HG02870 (cell line): ENCODE data around the gene ST3GAL2.
"Not testable (repeated sequence)": the region's sequence is repeated elsewhere in the genome, so short reads cannot be mapped to it uniquely, and the experiment has no call there.

ENCODE experiments used
- ATAC-seq: cut with Tn5 transposase; IDR thresholded peaks from one replicate; pipeline ENCODE4 v1.9.1; 2021; ENCODE audit warnings: mild to moderate bottlenecking, moderate library complexity; ENCODE audit not compliant: unreplicated experiment

The ST3GAL2 gene

DNA sequence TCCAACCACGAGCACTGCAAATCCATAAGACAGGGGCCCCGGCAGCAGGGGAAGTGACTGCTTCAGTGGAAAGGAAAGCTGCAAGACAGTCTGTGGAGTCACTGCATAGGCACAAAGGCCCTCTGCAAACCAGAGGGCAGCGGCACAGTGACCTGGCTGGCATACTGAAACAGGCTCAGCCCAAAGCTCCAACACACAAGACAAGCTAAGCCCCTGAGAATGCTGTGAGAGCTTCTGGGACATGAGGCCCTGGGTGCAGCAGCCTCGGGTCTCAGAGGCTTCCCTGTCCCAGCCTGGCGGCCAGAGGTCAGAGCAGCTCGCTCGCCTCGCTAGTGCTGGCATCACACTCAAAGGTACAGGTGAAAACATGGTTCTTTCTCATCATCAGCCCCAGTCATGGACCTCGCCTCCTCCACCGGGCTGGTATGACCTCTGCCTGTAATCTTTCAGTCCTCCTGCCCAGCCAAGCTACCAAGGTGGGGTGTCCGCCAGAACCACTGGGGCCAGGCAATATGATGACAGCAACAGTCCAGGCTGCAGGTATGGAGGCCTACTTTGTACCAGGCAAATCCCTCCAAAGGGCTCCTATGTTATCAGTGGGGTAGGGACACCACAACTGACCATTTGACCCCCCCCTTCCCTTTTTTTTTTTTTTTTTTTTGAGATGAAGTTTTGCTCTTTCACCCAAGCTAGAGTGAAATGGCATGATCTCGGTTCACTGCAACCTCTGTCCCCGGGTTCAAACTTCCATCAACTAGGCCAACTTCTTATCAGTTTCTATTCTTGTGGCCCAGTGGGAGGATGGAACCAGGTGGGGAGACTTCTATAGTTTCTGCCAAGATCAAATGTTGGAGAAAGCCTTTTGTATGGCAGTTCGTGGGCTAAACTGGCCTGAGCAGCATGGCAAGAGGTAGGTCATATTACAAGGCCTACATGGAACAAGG, 19.2 kb downstream of the ST3GAL2 start:
- no peak for ATAC-seq

DNA sequence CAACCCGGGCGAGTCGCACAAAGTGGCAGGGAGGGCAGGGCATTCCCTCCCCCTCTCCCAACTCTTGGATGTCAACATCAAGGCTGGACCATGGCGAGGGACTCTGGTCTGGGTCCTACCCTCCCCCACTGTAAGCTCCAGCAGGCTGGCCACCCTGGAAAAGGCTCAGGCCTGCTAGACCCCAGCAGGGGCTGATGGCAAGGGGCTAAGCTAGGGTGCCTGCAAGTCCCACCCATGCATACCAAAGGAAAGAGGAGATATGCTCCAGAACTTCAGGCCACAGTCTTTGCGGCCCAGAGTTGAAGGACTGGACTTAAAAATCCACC, 19.9 kb downstream of the ST3GAL2 start:
- ATAC-seq, result no peak

DNA sequence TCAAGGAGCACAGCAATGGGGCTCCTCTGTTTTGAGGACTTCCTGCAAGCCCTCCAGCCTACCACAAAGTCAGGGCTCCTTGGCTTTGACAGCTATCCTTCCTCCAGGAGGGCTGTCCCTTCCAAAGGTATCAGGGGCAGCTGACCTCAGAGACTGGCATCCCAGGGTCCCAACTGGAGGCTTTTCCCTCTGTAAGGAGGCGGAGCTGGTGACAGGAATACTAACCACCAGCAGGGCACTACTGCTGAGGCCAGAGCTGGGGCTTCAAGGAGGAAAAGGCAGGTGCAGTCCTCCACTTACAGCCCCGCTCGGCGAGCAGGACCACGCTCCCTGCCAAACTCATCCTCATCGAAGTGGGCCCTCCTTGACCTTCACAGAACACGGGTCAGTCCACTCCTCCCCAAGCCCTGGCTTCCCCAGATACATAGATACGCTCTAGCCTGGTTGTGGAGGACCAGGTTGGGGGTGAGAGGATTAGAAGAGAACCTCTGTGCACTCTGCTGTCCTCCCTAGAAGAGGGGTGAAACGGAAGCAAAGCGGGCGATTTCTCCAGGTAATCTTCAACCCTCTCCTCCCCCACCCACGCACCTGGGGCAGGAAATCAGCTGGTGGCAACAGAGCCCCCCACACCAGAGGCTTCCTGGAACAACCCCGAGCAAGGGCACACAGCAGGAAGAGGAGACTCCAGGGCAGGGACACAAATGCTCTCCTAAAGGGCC, 20.5 kb downstream of the ST3GAL2 start:
- no peak for ATAC-seq

DNA sequence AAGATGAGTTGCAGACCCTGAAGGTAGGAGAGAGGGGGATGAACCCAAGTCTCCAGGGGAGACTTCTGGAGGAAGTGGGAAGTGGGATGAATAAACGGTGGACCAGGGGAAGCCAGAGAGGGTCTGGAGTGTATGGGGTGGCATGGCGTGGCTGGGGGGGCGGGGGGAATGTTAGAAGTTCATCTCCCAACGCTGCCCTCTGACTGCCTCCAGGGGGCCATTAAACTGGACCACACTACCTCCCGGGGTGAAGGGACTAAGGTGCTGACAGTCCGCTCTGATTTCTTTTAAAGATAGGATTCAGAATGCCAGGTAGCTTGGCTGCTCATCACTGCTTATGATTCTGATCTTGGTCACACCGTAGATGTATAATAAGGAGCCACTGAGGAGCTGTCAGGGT, 21.2 kb downstream of the ST3GAL2 start:
- no peak for ATAC-seq

DNA sequence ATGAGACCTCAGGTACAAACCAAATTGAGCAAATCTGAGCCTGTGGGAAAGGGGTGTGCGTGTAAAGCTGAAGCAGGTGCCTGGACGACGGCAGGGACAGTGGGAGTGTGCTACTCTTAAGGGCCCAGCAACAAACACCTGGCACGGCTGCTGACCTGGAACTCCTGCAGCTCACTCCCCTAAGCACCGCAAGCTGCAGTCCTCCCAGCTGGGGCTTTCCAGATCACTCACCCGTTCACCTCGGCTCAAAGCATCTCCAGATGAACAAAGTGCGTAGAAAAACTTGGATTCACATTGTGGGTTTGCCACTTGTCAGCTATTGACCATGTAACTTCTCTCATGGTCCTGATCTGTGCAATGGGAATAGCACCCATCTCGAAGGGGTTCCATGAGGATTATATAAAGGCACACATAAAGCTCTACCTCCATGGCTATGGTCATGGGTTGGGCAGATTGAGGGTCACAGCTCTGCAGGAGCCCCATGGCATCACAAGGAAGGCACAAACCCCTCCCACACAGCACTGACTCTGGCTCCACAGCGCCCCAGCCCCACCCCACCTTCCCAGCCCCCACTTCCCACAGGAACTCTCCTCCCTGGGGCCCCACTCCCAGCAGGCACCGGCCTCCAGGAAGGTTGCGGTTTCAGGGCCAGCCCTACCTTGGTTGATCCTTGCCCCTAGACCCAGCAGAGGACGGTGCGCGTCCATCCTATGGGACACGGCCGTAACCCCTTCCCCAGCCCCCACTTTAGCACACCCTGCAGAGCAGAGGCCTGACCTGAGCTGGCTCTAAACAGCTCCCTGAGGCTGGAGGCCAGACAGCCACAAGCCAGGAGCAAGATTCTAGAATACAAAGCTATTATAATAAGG, 21.9 kb downstream of the ST3GAL2 start:
- ATAC-seq, result peak; percentile 72

DNA sequence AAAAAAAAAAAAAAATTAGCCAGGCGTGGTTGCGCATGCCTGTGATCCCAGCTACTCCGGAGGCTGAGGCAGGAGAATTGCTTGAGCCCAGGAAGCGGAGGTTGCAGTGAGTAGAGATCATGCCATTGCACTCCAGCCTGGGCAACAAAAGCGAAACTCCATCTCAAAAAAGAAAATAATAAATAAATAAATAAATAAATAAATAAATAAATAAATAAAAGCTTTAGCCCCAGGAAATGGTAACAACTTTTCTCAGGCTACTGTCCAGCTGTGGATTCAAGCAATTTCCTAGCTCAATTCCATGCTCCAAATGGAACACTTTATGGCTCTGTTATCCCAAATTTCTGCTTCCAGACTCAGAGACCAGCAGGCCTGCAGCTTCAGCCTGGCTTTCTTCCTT, 25.3 kb downstream of the ST3GAL2 start:
- not testable (repeated sequence) for ATAC-seq

DNA sequence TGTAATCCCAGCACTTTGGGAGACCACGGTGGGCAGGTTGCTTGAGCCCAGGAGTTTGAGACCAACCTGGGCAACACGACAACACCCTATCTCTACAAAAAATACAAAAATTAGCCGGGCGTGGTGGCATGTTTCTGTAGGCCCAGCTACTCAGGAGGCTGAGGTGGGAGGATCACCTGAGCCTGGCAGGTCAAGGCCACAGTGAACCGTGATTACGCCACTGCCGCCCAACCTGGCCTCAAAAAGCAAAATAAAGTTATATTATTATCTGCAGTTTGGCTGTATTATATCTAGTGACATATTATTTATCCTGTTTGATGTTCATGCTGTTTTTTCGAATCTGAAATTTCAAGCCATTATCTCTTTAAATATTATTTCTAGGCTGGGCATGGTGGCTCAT, 26.5 kb downstream of the ST3GAL2 start:
- ATAC-seq, result no peak

DNA sequence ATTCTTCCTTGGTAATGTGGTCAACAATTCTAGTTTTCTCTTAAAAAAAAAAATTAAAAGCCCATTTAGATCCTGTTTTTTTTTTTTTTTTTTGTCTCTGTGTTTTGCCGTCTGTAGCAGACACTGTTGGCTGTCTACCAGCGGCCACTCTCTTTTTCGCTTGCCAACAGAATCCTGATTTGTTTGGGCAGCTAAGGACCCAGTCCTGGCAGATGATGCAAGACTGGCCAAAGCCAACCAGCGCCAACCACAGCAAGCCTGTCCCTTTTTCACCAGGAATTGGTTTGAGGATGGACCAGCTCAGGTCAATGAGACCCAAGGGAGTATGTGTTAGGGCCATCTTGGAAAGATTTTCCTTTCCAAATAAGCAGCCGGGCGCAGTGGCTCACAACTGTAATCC, 28.2 kb downstream of the ST3GAL2 start:
- ATAC-seq, result no peak

DNA sequence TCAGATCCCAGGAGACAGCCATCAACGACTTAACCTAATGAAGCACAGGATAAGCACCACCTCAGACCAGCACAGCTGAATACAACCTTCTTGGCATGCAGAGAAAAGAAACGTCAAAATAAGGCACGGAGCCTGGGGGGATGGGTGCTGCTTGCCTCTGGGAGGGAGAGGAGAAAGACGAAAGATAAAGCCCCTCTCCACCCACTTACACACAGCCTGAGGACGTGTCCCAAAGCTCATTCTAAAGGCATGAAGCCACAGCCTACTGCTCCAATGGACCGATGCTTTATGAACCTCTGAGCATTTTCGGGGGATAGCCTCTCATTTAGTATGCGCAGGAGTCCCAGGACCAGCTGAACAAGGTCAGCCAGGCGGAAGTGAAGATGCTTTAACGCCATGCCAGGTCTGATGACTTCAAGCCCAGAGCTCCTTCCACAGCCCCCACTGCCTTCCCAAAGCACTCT, 31.1 kb downstream of the ST3GAL2 start:
- ATAC-seq, result no peak

DNA sequence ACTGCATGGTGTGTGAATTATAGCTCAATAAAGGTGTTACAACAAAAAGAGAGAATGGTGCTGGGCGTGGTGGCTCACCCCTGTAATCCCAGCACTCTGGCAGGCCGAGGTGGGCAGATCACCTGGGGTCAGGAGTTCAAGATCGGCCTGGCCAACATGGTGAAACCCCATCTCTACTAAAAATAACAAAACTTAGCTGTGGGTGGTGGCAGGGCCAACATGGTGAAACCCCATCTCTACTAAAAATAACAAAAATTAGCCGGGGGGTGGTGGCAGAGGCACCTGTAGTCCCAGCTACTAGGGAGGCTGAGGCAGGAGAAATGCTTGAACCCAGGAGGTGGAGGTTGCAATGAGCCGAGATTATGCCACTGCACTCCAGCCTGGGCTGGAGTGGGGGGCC, 32.8 kb downstream of the ST3GAL2 start:
- not testable (repeated sequence) for ATAC-seq

DNA sequence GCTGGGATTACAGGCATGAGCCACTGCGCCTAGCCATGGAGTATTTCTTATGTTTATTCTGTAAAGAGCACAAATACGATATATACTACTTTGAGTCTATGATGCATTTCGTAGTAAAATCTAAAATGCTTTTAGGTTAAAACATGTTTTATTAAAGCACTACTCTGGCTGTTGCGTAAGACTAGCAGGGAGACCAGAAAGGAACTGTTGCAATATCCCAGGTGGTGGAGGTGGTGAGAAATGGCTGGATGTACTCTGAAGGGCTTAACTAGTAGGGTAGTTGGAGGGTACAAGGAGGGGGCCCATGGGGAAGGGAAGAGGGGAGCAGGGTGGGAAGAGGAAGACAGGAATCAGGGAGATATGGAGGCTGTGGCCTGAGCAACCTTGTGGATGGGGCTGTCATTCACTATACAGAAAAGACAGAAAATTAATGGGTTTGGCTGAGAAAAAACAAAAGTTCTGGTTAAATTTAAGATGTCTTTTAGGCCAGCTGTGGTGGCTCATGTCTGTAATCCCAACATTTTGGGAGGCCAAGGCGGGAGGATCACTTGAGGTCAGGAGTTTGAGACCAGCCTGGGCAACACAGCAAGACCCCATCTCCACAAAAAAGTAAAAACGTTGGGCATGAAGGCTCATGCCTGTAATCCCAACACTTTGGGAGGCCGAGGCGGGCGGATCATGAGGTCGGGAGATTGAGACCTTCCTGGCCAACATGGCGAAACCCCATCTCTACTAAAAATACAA, 35.8 kb downstream of the ST3GAL2 start:
- no peak for ATAC-seq

DNA sequence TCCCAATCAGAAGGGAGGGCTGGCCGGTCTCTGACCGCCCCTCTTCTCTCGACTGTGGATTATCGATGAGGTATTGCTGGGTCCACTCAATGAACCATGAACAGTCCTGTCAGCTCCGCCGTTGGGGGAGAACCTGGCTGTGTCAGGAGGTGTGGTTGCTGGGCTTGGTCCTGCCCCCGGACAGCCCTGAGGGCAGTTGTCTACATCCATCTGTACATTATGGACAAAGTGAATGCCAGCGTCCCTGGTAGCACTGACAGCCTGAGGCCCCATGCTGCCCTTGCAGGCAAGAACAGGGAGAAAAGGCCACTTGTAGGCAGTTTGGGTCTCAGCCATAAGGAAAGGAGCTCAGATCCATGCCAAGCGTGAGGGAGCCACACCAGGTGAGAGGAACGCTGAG, 38.9 kb downstream of the ST3GAL2 start:
- no peak for ATAC-seq

DNA sequence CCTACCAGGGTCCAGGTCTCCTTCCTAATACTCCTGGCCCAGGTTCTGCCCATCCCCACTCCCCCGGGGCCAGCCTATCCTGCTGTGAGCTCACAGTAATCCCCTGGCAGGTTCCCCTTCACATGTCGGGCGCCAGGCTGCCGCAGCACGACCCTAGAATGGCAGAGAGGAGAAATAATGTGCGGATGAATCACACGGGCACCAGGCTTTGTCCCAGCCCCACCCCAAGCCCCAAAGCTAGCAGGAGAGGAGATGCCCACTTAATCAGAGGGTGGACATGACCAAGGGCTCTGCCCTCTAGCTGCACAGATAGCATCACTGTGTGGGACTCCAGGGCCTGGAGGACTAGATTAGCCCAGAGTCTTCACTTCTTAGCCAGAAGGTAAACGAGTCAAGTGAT, 39.5 kb downstream of the ST3GAL2 start:
- ATAC-seq, result no peak

DNA sequence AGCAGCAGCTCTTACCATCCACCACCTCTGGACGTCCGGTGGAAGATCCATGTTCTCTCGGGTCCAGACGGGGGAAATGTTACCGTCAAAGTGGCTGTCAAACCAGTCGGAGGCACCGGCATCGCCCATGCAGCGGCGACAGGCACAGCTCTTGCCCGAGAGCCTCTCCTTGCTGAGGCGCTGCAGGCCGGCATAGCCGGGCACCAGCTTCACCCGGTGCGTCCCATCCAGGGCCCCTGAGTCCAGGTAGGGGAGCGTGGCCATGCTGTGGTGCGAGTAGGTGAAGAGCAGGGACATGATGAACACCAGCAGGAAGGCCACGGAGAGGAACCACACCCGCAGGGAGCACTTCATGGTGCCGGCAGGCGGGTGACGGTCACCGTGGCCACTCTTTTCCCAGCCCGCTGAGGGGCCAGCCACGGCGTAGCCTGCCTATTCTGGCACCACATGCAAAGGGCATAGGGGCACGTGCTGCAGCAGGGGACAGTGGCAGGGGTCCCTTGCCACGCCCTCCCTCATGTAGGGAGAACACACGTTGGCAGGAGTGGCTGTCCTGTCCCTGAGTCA, 40.6 kb downstream of the ST3GAL2 start:
- no peak for ATAC-seq

DNA sequence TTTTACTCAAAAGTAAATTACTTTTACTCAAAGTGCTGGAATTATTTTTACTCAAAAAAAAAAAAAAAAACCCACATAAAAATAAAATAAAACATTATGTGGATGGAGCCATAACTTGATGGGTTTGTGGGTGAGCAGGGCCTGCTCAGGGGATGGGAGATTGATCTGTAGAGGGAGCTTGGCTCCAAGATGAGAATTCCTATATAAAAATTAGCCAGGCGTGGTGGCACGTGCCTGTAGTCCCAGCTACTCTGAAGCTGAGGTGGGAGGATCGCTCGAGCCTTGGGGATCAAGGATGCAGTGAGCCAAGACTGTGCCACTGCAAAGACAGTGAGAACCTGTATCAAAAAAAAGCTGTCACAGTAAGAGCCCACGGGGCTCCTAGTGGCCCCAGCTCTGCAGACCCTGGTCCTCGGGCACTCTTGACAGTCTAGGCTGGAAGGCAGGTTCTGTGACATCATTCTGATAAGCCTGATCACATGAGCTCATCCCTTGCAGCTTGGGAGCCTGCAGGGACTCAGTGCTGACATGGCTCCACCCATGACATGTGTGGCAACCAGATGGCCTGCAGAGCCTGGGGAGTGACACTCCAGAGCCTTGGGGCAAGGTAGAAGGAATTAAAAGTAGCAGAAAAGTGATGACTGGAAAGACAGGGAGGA, 42.5 kb downstream of the ST3GAL2 start:
- ATAC-seq, result no peak

DNA sequence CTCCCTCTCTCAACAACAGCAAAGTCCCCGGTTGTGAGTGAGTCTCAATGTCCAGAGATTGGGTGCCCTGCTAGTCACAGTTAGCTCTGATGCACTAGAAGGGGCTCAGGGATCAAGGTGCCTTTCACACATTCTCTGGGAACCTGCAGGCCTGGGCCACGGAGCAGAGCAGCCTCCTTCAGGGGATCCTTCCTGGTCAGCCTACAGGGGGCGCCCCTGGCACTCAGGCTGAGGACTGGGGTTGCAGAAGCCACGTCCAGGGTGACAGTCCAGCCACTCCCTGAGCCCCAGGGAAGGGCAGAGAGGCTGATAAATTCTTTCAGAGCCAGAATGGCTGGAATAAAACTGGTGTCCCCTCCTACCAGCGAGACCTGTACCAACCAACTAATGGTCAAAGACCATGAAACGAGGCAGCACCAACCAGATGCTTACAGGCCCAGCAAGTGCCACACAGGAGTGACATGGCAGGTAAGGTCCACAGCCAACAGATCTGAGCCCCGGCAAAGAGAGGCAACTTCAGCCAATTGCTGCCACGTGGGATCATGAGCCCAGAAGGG, 43.5 kb downstream of the ST3GAL2 start:
- ATAC-seq, result no peak

DNA sequence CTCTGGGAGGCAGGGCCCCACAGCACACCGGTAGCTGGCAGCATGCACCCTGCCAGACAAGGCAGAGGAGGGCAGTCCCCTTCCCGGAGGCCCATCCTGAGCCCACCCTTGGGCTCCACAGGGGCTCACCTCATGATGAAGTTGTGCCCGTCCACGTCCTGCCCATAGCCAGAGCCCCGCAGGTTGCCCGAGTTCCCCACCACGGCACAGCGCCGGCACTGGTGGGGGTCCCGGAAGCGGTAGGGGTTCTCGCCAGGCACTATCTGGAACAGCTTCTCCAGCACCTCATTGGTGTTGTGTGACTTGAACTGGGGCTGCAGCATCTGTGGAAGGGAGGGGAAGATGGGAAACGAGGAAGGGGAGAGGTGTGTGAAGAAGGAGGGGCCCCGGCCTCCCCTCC, 44.0 kb downstream of the ST3GAL2 start:
- ATAC-seq, result no peak

DNA sequence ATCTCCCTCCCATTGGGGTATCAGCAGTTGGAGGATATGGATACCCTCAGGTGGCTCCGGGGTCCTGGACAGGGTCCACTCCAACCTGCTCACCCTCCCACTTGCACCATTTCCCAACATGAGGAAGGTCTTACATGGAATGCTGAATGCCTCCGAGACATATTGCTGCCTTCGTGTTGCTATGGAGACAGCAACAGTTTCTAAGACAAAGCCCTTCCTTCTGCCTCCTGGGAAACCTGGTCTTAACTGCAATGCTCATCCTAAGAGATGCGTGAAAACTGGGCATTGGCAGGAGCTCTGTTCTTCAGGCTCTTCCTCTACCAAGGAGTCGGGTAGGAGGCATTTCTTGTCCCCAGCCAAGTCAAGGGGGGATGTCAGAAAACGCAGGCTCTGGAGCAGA, 45.2 kb downstream of the ST3GAL2 start:
- no peak for ATAC-seq

DNA sequence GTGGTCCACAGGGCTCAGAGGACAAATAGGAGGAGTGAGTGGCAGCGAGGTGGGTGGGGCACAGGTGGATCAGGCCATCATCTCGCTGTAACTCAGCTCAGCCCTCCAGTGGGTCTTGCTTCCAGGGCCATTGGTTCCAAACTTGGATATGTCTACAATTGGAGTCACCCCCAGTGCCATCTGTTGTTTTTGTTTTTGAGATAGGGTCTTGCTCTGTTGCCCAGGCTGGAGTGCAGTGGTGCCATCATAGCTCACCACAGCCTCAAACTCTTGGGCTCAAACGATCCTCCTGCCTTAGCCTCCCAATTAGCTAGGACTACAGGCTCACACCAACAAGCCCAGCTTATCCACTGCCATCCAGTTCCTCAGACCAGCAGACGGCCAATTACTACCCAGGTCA, 46.3 kb downstream of the ST3GAL2 start:
- ATAC-seq, result no peak
